Motor neuron (in vitro differentiated cells): ENCODE results near the gene MCTP2. TPM values are rescaled to one million over a fixed set of nuclear protein-coding genes. Genes with fewer than 3 reads are reported as not detected.

Experiments
- ATAC-seq, 8 experiments: fragments of 200-7000 bp; cut with Tn5 transposase; replicated peaks in 6 of 8; 2 replicates each; pipeline ENCODE4 v1.8.0; 2021; ENCODE audit warnings: mild to moderate bottlenecking in 8 of 8, moderate library complexity in 8 of 8
- H3K27ac ChIP-seq, 2 donors: fragments of 250-450 bp; sonication (Bioruptor Pico); 2 replicates each; pipeline ENCODE4 v1.9.0; 2021; ENCODE audit warnings: antibody characterized with exemption in 2 of 2, mild to moderate bottlenecking in 2 of 2, moderate library complexity in 1 of 2
- H3K4me1 ChIP-seq, 2 donors: fragments of 250-450 bp; sonication (Bioruptor Pico); replicated peaks in 1 of 2; 2 replicates each; pipeline ENCODE4 v1.6.1; 2021; ENCODE audit warnings: antibody characterized with exemption in 2 of 2, mild to moderate bottlenecking in 2 of 2, moderate library complexity in 1 of 2
- H3K4me3 ChIP-seq, 5 donors: fragments of 250-450 bp; sonication (Bioruptor Pico); 2 replicates each; pipeline ENCODE4 v1.9.0; 2021; ENCODE audit warnings: antibody characterized with exemption in 5 of 5, mild to moderate bottlenecking in 5 of 5, moderate library complexity in 4 of 5
- WGBS, 10 experiments: fragments of 450-650 bp; shearing (Covaris generic); methylation state at CpG; one replicate each; pipeline ENCODE4 v1.0.0; 2022; 5-methylcytosine and 5-hydroxymethylcytosine counted together
- in situ Hi-C, 9 experiments: fragments of 400-800 bp; cut with MboI; loops; one replicate each; pipeline ENCODE4 v1.15.0; 2021; ENCODE audit warnings: low sequenced_read_pairs in 9 of 9, low pct_unique_long_range_greater_than_20kb in 2 of 9; ENCODE audit not compliant: unreplicated experiment in 9 of 9
- total RNA-seq, 8 experiments: library from RNA; unstranded; fragments of 300-600 nt; gene quantifications; 2 replicates each; pipeline versions ENCODE4 v1.2.3 to v1.2.4, GENCODE V29; 2022

Gene MCTP2
- total RNA-seq, 8 experiments from 2014 or later = 0.11 to 50.8 (median 2.0) TPM

GRCh38 chr15:94298364-94298763 is 67.0 kb downstream of the MCTP2 start:
- 58 to 97% (median 93%) methylated on average over 3 to 5 of the region's 9 CpGs; no CpG with 5 or more reads in 7 of the 10 experiments for WGBS, 10 experiments
- no peak overlapping the region for H3K27ac ChIP-seq
- in situ Hi-C loops = no loop called here

GRCh38 chr15:94300612-94301011 is 69.3 kb downstream of the MCTP2 start:
- in situ Hi-C loops = loop anchor here in 4 of 9 experiments (25.0 kb wide), 2 partner anchors 138 to 1263 kb away; no protein-coding TSS in a partner anchor
- H3K4me1 ChIP-seq = no peaks in the 10 kb centered on the region
- H3K4me3 ChIP-seq = no peak overlapping the region
- no peak overlapping the region for H3K27ac ChIP-seq
- no peak for ATAC-seq

More at GRCh38 chr15:94298364-94298763, 67.0 kb downstream of the MCTP2 start:
- Histone ChIP-seq H3K4me3 (no peak overlapping the region), H3K4me1 (no peaks in the 10 kb centered on the region)
- no peak for ATAC-seq

- Histone ChIP-seq H3K4me1 (no peaks in the 10 kb centered on the region), H3K4me3 (no peak overlapping the region), H3K27ac (no peak overlapping the region)
- 80 to 100% (median 90%) methylated on average over 1 to 3 of the region's 4 CpGs; no CpG with 5 or more reads in 7 of the 10 experiments for WGBS, 10 experiments
- in situ Hi-C loops = loop anchor here in 4 of 9 experiments (25.0 kb wide), 2 partner anchors 143 to 1268 kb away; no protein-coding TSS in a partner anchor
- ATAC-seq = no peak
Observed at GRCh38 chr15:94305133-94305532, 73.8 kb downstream of the MCTP2 start.

GRCh38 chr15:94306700-94307650 is 75.6 kb downstream of the MCTP2 start:
- WGBS, 10 experiments = 68 to 100% (median 76%) methylated on average over 1 to 11 of the region's 13 CpGs
- H3K4me1 ChIP-seq = no peaks in the 10 kb centered on the region
- no peak overlapping the region for H3K27ac ChIP-seq
- no peak overlapping the region for H3K4me3 ChIP-seq
- in situ Hi-C loops = loop anchor here in 4 of 9 experiments (25.0 kb wide), 2 partner anchors 145 to 1270 kb away; no protein-coding TSS in a partner anchor
- ATAC-seq = peak in 1 of 8 experiments; percentile 14

DNA sequence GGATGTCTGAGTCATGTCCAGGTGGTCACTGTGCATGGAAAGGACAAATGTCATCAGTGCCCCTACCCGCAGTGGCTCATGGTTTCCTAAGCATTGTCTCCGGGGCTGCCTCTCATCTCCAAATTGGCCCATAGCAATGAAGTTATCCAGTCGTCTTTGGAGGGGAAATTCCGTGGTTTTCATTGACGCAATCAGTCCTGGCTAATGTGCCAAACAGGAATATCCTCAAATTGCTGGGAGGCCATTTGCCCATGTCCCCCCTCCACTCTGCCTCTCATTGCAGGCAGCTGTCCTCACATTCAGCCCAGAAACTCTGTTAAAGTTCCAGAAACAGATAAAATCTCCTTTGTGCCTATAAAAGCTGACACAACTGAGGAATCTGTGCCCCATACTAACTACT is 81.6 kb downstream of the MCTP2 start:
- WGBS, 10 experiments = 73 to 100% (median 100%) methylated on average over 1 to 2 of the region's 5 CpGs; no CpG with 5 or more reads in 5 of the 10 experiments
- no peaks in the 10 kb centered on the region for H3K4me1 ChIP-seq
- no peak overlapping the region for H3K27ac ChIP-seq
- ATAC-seq = no peak
- no peak overlapping the region for H3K4me3 ChIP-seq
- in situ Hi-C loops = loop anchor here in 4 of 9 experiments (25.0 kb wide), 2 partner anchors 151 to 1276 kb away; no protein-coding TSS in a partner anchor

GRCh38 chr15:94314639-94315038 is 83.3 kb downstream of the MCTP2 start:
- no peak for ATAC-seq
- Histone ChIP-seq H3K4me1 (no peaks in the 10 kb centered on the region), H3K27ac (no peak overlapping the region), H3K4me3 (no peak overlapping the region)
- 43 to 100% (median 81%) methylated on average over 1 to 3 of the region's 3 CpGs; no CpG with 5 or more reads in 2 of the 10 experiments for WGBS, 10 experiments
- in situ Hi-C loops = loop anchor here in 4 of 9 experiments (25.0 kb wide), 2 partner anchors 152 to 1277 kb away; no protein-coding TSS in a partner anchor

DNA sequence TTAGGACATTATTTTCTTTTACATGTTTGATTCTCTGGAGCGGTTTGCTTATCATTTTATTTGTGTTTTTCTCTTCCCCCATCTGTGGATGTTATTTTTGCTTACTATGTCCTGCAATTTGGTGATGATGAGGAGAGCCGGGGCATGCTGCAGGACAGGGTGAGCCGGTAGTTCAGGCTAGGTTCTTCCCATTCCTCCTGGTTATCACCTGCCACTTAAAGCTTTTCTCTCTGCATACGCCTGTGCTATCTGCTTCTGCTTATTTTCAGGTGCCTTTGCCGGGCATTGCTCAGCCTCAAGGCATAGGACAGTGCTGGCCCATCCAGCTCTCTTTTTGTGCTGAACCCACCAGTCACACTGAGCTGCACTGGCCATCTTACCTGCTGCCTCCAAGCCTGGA is 85.8 kb downstream of the MCTP2 start:
- 45 to 100% (median 80%) methylated on average over 1 to 5 of the region's 5 CpGs for WGBS, 10 experiments
- Histone ChIP-seq H3K27ac (no peak overlapping the region), H3K4me1 (no peaks in the 10 kb centered on the region), H3K4me3 (no peak overlapping the region)
- no peak for ATAC-seq
- in situ Hi-C loops = loop anchor here in 4 of 9 experiments (25.0 kb wide), 2 partner anchors 155 to 1280 kb away; no protein-coding TSS in a partner anchor

DNA sequence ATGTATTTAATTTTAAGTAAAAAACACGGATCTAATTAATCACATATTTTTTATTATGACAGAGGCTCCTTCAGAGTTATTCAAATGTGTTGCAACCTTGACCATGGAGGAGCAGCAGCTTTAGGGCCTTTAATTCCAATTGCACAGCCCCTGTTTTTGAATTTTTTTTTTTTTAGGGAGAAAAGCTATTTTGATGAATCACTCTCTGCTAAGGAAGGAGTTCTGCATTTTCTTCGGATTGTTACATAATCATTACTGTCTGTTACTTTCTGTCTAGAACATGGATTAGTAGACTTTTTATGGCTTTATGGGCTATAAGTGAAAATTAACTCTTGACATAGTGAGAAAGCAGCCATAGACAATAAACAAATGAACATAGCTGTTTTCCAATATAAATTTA is 90.8 kb downstream of the MCTP2 start:
- in situ Hi-C loops = loop anchor here in 6 of 9 experiments (5.0 to 25.0 kb wide), 4 partner anchors 157 to 1285 kb away; no protein-coding TSS in a partner anchor
- 0 to 100% (median 80%) methylated on average over 1 to 2 of the region's 2 CpGs; no CpG with 5 or more reads in 2 of the 10 experiments for WGBS, 10 experiments
- Histone ChIP-seq H3K4me1 (no peaks in the 10 kb centered on the region), H3K27ac (no peak overlapping the region), H3K4me3 (no peak overlapping the region)
- peak in 2 of 8 experiments; percentile 56 to 65 for ATAC-seq

- ATAC-seq = no peak
Observed at GRCh38 chr15:94323076-94323475, 91.7 kb downstream of the MCTP2 start.

GRCh38 chr15:94324117-94324826 is 92.9 kb downstream of the MCTP2 start:
- Histone ChIP-seq H3K27ac (no peak overlapping the region), H3K4me3 (no peak overlapping the region), H3K4me1 (no peaks in the 10 kb centered on the region)
- peak; percentile 69 to 91 (median 82) for ATAC-seq
- in situ Hi-C loops = loop anchor here in 6 of 9 experiments (5.0 to 25.0 kb wide), 4 partner anchors 159 to 1287 kb away; no protein-coding TSS in a partner anchor
- 6 to 80% (median 20%) methylated on average over 1 to 14 of the region's 17 CpGs for WGBS, 10 experiments

More at GRCh38 chr15:94323076-94323475, 91.7 kb downstream of the MCTP2 start:
- in situ Hi-C loops = loop anchor here in 6 of 9 experiments (5.0 to 25.0 kb wide), 4 partner anchors 158 to 1286 kb away; no protein-coding TSS in a partner anchor
- no peaks in the 10 kb centered on the region for H3K4me1 ChIP-seq
- no peak overlapping the region for H3K4me3 ChIP-seq
- H3K27ac ChIP-seq = no peak overlapping the region

GRCh38 chr15:94324835-94325767 is 93.7 kb downstream of the MCTP2 start:
- 50 to 89% (median 80%) methylated on average over 1 to 10 of the region's 15 CpGs; no CpG with 5 or more reads in 2 of the 10 experiments for WGBS, 10 experiments
- in situ Hi-C loops = loop anchor here in 6 of 9 experiments (5.0 to 25.0 kb wide), 4 partner anchors 160 to 1288 kb away; no protein-coding TSS in a partner anchor

More at GRCh38 chr15:94324835-94325767, 93.7 kb downstream of the MCTP2 start:
- Histone ChIP-seq H3K4me1 (no peaks in the 10 kb centered on the region), H3K27ac (no peak overlapping the region), H3K4me3 (no peak overlapping the region)
- ATAC-seq = peak in 3 of 8 experiments; percentile 35 to 61 (median 56)
